ENCODE results near the gene PKP4. TPM values are rescaled to one million over a fixed set of nuclear protein-coding genes. Genes with fewer than 3 reads are reported as not detected.

Gene PKP4
- total and polyA plus RNA-seq, 2 of the 8 experiments (the other 6 are each of a cell fraction or from before 2014, with no cell fraction given) = 48.2 to 88.0 TPM

DNA sequence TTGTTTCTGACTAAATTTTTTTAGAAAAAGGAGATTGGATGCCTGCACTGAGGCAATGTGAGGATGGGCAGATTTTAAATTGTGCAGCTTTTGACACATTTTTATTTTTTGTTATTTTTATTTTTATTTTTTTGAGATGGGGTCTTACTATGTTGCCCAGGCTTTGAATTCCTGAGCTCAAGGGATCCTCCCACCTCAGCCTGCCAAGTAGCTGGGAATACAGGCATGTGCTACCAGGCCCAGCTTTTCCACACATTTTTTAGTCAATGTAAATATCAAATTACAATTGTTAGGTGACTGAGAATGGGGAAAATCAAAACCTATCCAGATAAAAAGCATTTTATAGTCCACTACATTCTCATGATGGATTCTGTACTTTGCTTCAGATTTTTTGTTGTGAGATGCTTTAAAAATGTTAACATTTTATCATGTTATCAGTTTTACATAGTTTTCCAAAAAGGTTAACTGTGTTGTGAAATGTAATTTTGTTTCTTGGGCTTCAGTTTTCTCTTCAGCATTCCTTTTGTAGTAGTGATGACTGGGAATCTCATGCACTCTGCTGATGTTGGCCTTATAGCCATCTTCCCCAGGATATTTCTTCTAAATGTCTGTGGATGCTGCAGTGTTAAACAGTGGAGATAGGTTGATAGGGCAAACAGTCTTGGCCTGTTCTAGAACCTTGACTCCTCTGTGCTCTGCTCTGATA, 41.4 kb downstream of the PKP4 start:
- no peak overlapping the region for H3K56ac ChIP-seq (replicated peaks; ENCODE audit: insufficient read length, low read depth, low read length)
- DNase-seq (ENCODE audit: low read depth in 1 of 2, low spot score in 2 of 2) = no peak
- 0 out of 2 replicates have a peak, but pooled peaks cover 2% of the 10 kb centered on the region for H3K79me1 ChIP-seq (ENCODE audit: low read depth, low read length)
- no peak overlapping the region for H3K4me3 ChIP-seq (ENCODE audit: extremely low read depth in 1 of 4, insufficient read depth in 2 of 4, low read depth in 3 of 4, low read length in 4 of 4)
- no peak overlapping the region for H2BK15ac ChIP-seq (ENCODE audit: low read length)
- H3K9me3 ChIP-seq (ENCODE audit: insufficient read depth in 2 of 2, low read depth in 1 of 2, low read length in 1 of 2) = no peaks in the 10 kb centered on the region
- H3K23ac ChIP-seq (ENCODE audit: insufficient read length) = no peak overlapping the region
- peaks cover 0 to 87% of the 10 kb centered on the region in 2 experiments; a peak in 3 of 4 replicates for H3K79me2 ChIP-seq (ENCODE audit: control insufficient read depth in 1 of 2, insufficient read depth in 2 of 2, low read length in 2 of 2)
- no peak overlapping the region for H2BK12ac ChIP-seq (ENCODE audit: low read depth, low read length)
- H4K8ac ChIP-seq (ENCODE audit: extremely low read depth, insufficient read depth, low read length) = no peak overlapping the region
- no peak for FAIRE-seq
- no peak overlapping the region for H3K4ac ChIP-seq (replicated peaks; ENCODE audit: insufficient read length, low read depth, low read length)
- H3K4me1 ChIP-seq (replicated peaks in 1 of 4; ENCODE audit: control insufficient read depth in 3 of 4, insufficient read depth in 4 of 4, low read length in 3 of 4) = peaks cover 6 to 14% (median 8%) of the 10 kb centered on the region in 4 experiments; a peak in 6 of 7 replicates
- H3K9ac ChIP-seq (replicated peaks in 1 of 4; ENCODE audit: extremely low read depth in 1 of 4, low read depth in 3 of 4, low read length in 3 of 4) = no peak overlapping the region
- no peaks in the 10 kb centered on the region for H3K36me3 ChIP-seq (ENCODE audit: control insufficient read depth in 2 of 4, insufficient read depth in 4 of 4, low read length in 3 of 4)
- CTCF ChIA-PET (ENCODE audit: partially characterized antibody) = interaction anchor here (0.7 to 1.8 kb wide), 5 partner anchors 14 to 464 kb away, joined by 3 to 4 read pairs (median 3); no protein-coding TSS in a partner anchor
- H3K23me2 ChIP-seq (ENCODE audit: low read depth, low read length) = no peaks in the 10 kb centered on the region
- no peak overlapping the region for H4K5ac ChIP-seq (ENCODE audit: insufficient read length, low read depth, low read length)
- no peak overlapping the region for H3K27ac ChIP-seq (ENCODE audit: low read depth, low read length)
- H2AFZ ChIP-seq (ENCODE audit: low read length) = no peak overlapping the region
- POLR2A ChIA-PET (ENCODE audit: partially characterized antibody) = interaction anchor here (1.3 to 1.6 kb wide), 2 partner anchors 10 to 40 kb away, joined by 3 to 4 read pairs; no protein-coding TSS in a partner anchor
- H4K91ac ChIP-seq (replicated peaks; ENCODE audit: insufficient read length, low read length) = no peak overlapping the region
- no peak overlapping the region for H2BK5ac ChIP-seq (ENCODE audit: low read depth, low read length)
- no peaks in the 10 kb centered on the region for H3K27me3 ChIP-seq (replicated peaks in 1 of 4; ENCODE audit: control insufficient read depth in 3 of 4, extremely low read depth in 1 of 4, insufficient read depth in 3 of 4, low read length in 3 of 4)
- no peak overlapping the region for H2BK120ac ChIP-seq (replicated peaks; ENCODE audit: low read depth, low read length)
- H3K18ac ChIP-seq (ENCODE audit: extremely low read depth, low read length) = no peak overlapping the region
- H3K4me2 ChIP-seq (ENCODE audit: insufficient read depth in 1 of 2, low read depth in 2 of 2, low read length in 2 of 2) = no peak overlapping the region
- H3K14ac ChIP-seq (ENCODE audit: insufficient read length) = no peak overlapping the region
- peaks cover 2 to 3% of the 10 kb centered on the region in 2 experiments for H4K20me1 ChIP-seq (replicated peaks in 1 of 2; ENCODE audit: control insufficient read depth in 1 of 2, insufficient read depth in 2 of 2, low read length in 2 of 2)
- no peak overlapping the region for H2AK5ac ChIP-seq (ENCODE audit: low read depth, low read length)
- H2BK20ac ChIP-seq (ENCODE audit: low read length) = no peak overlapping the region
- no peak for TF ChIP-seq RAD21 (IDR thresholded peaks at IDR 0.05 in 1 of 2, conservative IDR thresholded peaks at IDR 0.05 in 1 of 2; ENCODE audit: low read depth in 2 of 2, low read length in 2 of 2)
- TF ChIP-seq CHD2 (IDR thresholded peaks at IDR 0.05; ENCODE audit: low read length) = no peak
- TF ChIP-seq TAF7 (optimal IDR thresholded peaks at IDR 0.05; ENCODE audit: borderline replicate concordance, low read depth, low read length) = no peak
- TF ChIP-seq BRCA1 (IDR thresholded peaks at IDR 0.05; ENCODE audit: low read depth, low read length) = no peak
- no peak for TF ChIP-seq RXRA (IDR thresholded peaks at IDR 0.05; ENCODE audit: insufficient read depth, low read depth, low read length)
- TF ChIP-seq POLR2A (IDR thresholded peaks at IDR 0.05; ENCODE audit: control extremely low read depth in 1 of 2, low read depth in 2 of 2, low read length in 2 of 2) = no peak
- TF ChIP-seq EP300 (IDR thresholded peaks at IDR 0.05; ENCODE audit: borderline replicate concordance in 1 of 2, low read depth in 2 of 2, low read length in 2 of 2) = no peak
- TF ChIP-seq FOSL1 (IDR thresholded peaks at IDR 0.05; ENCODE audit: insufficient read depth, low read depth, low read length) = no peak
- TF ChIP-seq SIRT6 (IDR thresholded peaks at IDR 0.05; ENCODE audit: low read length) = no peak
- no peak for TF ChIP-seq CBX8 (IDR thresholded peaks at IDR 0.05; ENCODE audit: borderline replicate concordance, low read depth, low read length)
- no peak for TF ChIP-seq SAP30 (IDR thresholded peaks at IDR 0.05; ENCODE audit: insufficient read depth, insufficient replicate concordance, low read length)
- TF ChIP-seq CTBP2 (IDR thresholded peaks at IDR 0.05; ENCODE audit: borderline replicate concordance, insufficient read depth, insufficient read length, low read length) = no peak
- TF ChIP-seq ASH2L (IDR thresholded peaks at IDR 0.05; ENCODE audit: low read length) = no peak
